Upper lobe of right lung (tissue), 1 donor: ENCODE results near the gene MAGED2. TPM values are rescaled to one million over a fixed set of nuclear protein-coding genes. Genes with fewer than 3 reads are reported as not detected.
"Not testable (repeated sequence)": the region's sequence is repeated elsewhere in the genome, so short reads cannot be mapped to it uniquely, and the experiment has no call there.

Experiments
- ATAC-seq: fragments of 200-7000 bp; cut with Tn5 transposase; one replicate; pipeline ENCODE4 v1.9.1; 2020; ENCODE audit warnings: mild to moderate bottlenecking, moderate library complexity
- DNase-seq: peaks from one replicate; pipeline ENCODE4 v3.0.0-alpha.2; 2020
- H3K27ac ChIP-seq: fragments of 200-600 bp; one replicate; pipeline ENCODE4 v1.8.0; 2022
- H3K27me3 ChIP-seq: fragments of 200-600 bp; one replicate; pipeline ENCODE4 v1.8.0; 2022; ENCODE audit warnings: mild to moderate bottlenecking
- H3K36me3 ChIP-seq: fragments of 200-600 bp; one replicate; pipeline ENCODE4 v1.8.0; 2022
- H3K4me1 ChIP-seq: fragments of 200-600 bp; one replicate; pipeline ENCODE4 v1.8.0; 2022
- H3K4me3 ChIP-seq: fragments of 200-600 bp; one replicate; pipeline ENCODE4 v1.8.0; 2022; ENCODE audit warnings: mild to moderate bottlenecking
- H3K9me3 ChIP-seq: fragments of 200-600 bp; one replicate; pipeline ENCODE4 v1.8.0; 2022
- intact Hi-C: fragments of 100-400 bp; cut with DNase I; formaldehyde crosslinking; loops from one replicate; pipeline ENCODE4 v1.11.0; 2022
- long read RNA-seq: library from polyadenylated mRNA; unstranded; transcript quantifications from one replicate; pipeline ENCODE4 v2.0.0, GENCODE V29; 2021
- total RNA-seq: library from RNA; stranded (reverse); fragmentation: NEBNext Ultra II Directional; extraction: Animal tissue kit (Norgen Biotek cat#: 25700); gene quantifications from one replicate; pipeline ENCODE4 v1.2.1, GENCODE V29; 2021
- TF ChIP-seq, protein P1 (sequence below): fragments of 200-600 bp; IDR thresholded peaks from one replicate; pipeline ENCODE4 v1.8.0; 2022; ENCODE audit warnings: antibody characterized with exemption
- donor health status: DM: no; HTN: yes; CAD: no; lungs with severe emphysema.

Gene MAGED2
- 98.4 TPM for total RNA-seq
- long read RNA-seq, transcript MAGED2-206 (13 exons, 2,189 nt), result major isoform, 93 of 226 reads
- long read RNA-seq, transcript MAGED2-204 (13 exons, 2,048 nt), result minor isoform, 37 of 226 reads
- long read RNA-seq, transcript MAGED2-201 (12 exons, 1,958 nt), result minor isoform, 10 of 226 reads
- long read RNA-seq, transcript MAGED2-203 (12 exons, 2,066 nt), result minor isoform, 28 of 226 reads
- long read RNA-seq, partial matches to known transcripts, result 27 of 226 reads
- long read RNA-seq, other reads (novel, unspliced or antisense), result 31 of 226 reads

GRCh38 chrX:54807524-54808108, at the start of gene MAGED2:
MAGED2 (plus strand) TSS chrX:54807745; CDS start chrX:54809332, 1,587 bp downstream.
- no peaks in the 10 kb centered on the region for H3K4me1 ChIP-seq
- intact Hi-C loops, result no loop called here
- TF ChIP-seq, protein P1, sequence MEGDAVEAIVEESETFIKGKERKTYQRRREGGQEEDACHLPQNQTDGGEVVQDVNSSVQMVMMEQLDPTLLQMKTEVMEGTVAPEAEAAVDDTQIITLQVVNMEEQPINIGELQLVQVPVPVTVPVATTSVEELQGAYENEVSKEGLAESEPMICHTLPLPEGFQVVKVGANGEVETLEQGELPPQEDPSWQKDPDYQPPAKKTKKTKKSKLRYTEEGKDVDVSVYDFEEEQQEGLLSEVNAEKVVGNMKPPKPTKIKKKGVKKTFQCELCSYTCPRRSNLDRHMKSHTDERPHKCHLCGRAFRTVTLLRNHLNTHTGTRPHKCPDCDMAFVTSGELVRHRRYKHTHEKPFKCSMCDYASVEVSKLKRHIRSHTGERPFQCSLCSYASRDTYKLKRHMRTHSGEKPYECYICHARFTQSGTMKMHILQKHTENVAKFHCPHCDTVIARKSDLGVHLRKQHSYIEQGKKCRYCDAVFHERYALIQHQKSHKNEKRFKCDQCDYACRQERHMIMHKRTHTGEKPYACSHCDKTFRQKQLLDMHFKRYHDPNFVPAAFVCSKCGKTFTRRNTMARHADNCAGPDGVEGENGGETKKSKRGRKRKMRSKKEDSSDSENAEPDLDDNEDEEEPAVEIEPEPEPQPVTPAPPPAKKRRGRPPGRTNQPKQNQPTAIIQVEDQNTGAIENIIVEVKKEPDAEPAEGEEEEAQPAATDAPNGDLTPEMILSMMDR, result no peak

GRCh38 chrX:54758114-54759055, 49.2 kb upstream of the MAGED2 start:
- Histone ChIP-seq H3K4me1 (no peaks in the 10 kb centered on the region), H3K4me3 (no peak overlapping the region), H3K9me3 (no peaks in the 10 kb centered on the region), H3K36me3 (no peaks in the 10 kb centered on the region), H3K27me3 (no peaks in the 10 kb centered on the region), H3K27ac (no peak overlapping the region)
- no peak for ATAC-seq
- intact Hi-C loops, result no loop called here
- no peak for DNase-seq
- TF ChIP-seq, protein P1, result no peak

More at GRCh38 chrX:54807524-54808108, at the start of gene MAGED2:
- Histone ChIP-seq H3K4me3 (peak within 1 kb of the TSS; percentile 73), H3K27me3 (no peaks in the 10 kb centered on the region), H3K36me3 (peaks cover 26% of the 10 kb centered on the region), H3K27ac (peak within 1 kb of the TSS; percentile 77), H3K9me3 (no peaks in the 10 kb centered on the region)
- DNase-seq (peak; percentile 64), ATAC-seq (peak; percentile 68)

DNA sequence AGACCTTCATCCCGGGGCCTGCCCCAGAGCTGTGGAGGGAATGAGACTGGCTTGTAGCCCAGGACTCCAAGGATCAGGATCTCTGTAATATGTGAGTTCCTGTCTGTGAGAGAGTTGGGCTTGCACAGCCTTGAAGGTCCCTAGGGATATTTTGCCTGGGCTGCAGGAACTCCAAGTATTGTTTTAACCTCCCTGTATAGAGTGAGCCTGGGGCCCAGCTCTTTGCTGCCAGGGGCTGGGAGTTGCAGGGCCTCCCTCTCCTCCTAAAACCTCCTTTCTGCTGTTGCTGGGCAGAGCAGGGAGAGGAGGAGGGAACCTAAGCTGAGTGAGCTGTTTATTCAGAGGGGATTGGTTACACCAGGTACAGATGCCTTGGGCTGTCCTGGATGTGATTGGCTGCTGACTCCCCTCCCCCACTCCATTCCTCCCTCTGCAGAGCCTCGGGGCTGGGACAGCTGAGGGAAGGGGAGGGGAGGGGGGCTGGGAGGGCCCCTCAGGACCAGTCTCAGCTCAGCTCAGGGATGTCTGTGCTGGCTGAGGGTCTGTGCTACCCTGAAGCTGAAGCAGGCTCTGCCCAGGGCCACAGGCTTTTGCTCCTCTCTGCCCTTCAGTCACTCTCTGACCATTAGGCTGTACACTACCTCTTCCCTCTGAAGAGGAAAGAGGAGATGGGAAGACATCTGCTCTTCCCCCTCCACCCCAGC, 33.0 kb upstream of the MAGED2 start:
- H3K4me1 ChIP-seq, H3K36me3 ChIP-seq, intact Hi-C loops, H3K9me3 ChIP-seq, H3K4me3 ChIP-seq, H3K27ac ChIP-seq, ATAC-seq, DNase-seq, H3K27me3 ChIP-seq: not testable (repeated sequence)

DNA sequence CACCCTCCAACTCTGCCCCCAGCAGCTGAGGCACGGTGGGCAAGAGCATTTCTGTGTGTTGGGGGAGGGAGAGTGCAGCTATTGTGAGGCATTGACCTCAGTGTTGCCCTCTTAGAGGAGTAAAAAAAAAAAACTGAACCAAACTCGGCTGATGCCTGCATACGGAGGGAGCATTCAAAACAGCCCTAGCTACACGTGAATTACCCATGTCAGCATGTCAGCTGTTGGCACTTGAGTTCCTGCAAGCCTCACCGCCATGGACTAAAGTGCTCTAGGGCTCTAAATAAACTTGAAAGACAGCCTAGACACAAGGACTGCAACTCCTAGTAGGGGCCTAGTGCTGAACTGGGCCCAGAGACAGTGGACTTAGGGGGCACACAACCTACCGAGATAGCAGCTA, 31.5 kb upstream of the MAGED2 start:
- no peaks in the 10 kb centered on the region for H3K9me3 ChIP-seq
- no peaks in the 10 kb centered on the region for H3K4me1 ChIP-seq
- ATAC-seq (no peak), DNase-seq (no peak)
- TF ChIP-seq, protein P1, result no peak
- no peaks in the 10 kb centered on the region for H3K36me3 ChIP-seq
- intact Hi-C loops, result no loop called here
- H3K27ac ChIP-seq, result no peak overlapping the region
- H3K27me3 ChIP-seq, result no peaks in the 10 kb centered on the region
- no peak overlapping the region for H3K4me3 ChIP-seq

GRCh38 chrX:54776987-54777672, 30.4 kb upstream of the MAGED2 start:
- no peak overlapping the region for H3K27ac ChIP-seq
- DNase-seq, result no peak
- TF ChIP-seq, protein P1, result no peak
- no peak overlapping the region for H3K4me3 ChIP-seq
- H3K36me3 ChIP-seq, result no peaks in the 10 kb centered on the region
- H3K4me1 ChIP-seq, result no peaks in the 10 kb centered on the region
- ATAC-seq, result no peak
- H3K9me3 ChIP-seq, result no peaks in the 10 kb centered on the region
- no peaks in the 10 kb centered on the region for H3K27me3 ChIP-seq
- intact Hi-C loops, result no loop called here
